GM12872 (cell line): Measurements from ENCODE around the gene LPAR5.

Experiments
- TF ChIP-seq, protein P1 (sequence below): IDR thresholded peaks from 3 replicates; pipeline ENCODE4 v1.5.1; 2011; ENCODE audit warnings: low read depth, mild to moderate bottlenecking, low read length, moderate library complexity; ENCODE audit not compliant: insufficient read depth

The LPAR5 gene

DNA sequence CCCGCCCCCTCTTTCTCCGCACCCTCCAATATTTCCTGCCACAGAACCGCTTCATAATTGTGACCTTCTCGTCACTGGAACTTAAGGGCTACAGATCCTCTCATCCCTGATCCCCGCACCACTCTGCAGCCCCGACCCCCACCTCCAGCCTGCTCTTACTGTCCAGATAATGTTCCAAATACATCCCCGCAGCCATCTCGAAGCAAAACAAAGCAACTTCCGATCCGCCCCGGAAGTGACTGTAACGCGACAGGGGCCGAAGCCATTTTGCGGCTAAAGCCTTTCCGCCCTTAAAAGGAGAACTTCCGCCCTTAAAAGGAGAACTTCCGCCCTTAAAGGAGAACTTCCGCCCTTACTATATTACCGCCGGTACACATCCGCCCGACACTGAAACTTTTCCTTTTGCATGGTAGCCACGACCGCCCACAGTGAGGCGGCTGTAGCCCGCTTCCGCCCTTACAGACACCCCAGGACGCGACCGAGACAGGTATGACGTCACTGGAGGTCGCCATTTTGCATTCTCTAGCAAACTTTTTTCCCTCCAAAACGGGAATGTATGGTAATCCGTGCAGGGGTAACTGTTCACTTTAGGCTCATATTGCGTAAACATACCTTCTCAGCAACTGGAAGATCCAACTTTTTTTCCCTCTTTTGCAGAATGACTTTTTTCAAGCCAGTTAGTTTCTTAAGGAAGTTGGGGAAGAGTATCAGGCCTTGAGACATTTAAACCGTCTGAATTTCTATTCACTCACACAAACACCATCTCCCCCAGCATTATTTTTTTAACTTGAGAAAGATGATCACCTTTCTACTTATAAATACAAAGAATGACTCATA lies 27.4 kb upstream of the LPAR5 start, which contains the start of gene ING4:
TSS of gene ING4 (minus strand) at position 214 of the 837 bp plus-strand sequence. CDS start at position 196, 18 bp downstream.
- TF ChIP-seq, protein P1, sequence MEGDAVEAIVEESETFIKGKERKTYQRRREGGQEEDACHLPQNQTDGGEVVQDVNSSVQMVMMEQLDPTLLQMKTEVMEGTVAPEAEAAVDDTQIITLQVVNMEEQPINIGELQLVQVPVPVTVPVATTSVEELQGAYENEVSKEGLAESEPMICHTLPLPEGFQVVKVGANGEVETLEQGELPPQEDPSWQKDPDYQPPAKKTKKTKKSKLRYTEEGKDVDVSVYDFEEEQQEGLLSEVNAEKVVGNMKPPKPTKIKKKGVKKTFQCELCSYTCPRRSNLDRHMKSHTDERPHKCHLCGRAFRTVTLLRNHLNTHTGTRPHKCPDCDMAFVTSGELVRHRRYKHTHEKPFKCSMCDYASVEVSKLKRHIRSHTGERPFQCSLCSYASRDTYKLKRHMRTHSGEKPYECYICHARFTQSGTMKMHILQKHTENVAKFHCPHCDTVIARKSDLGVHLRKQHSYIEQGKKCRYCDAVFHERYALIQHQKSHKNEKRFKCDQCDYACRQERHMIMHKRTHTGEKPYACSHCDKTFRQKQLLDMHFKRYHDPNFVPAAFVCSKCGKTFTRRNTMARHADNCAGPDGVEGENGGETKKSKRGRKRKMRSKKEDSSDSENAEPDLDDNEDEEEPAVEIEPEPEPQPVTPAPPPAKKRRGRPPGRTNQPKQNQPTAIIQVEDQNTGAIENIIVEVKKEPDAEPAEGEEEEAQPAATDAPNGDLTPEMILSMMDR: no peak

GRCh38 chr12:6662602-6662905 lies 26.8 kb upstream of the LPAR5 start:
- TF ChIP-seq, protein P1: no peak

DNA sequence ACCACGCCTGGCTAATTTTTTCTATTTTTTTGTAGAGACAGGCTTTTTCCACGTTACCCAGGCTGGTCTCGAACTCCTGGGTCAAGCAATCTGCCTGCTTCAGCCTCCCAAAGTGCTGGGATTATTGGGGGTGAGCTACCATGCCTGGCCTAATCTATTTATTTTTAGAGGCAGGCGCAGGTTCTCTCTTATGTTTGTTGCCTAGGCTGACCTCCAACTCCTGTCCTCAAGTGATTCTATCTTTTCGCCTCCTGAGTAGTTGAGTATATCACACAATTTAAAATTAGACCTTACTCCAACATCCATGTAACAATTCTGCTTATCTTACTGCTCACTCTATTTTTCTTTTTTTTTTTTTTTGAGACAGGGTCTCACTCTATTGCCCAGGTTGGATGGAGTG lies 18.2 kb upstream of the LPAR5 start:
- TF ChIP-seq, protein P1: no peak

DNA sequence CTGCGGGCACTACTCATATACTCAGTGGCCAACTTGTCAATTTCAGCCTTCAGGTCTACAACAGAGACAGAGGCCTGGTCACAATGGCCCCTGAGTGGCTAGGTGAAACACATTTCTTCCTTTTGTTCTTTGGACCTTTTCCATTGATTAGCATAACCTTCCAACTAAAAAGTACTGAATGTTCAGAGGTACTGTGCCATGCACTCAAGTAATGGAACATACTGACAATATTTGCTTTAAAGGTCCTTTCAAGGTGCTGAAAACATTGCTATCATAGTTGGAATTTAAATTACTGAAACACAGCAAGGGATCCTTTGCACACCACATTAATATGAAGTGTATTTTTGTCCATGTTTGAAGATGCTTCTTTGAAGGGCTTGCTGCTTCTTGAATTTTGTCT lies 17.6 kb upstream of the LPAR5 start:
- TF ChIP-seq, protein P1: no peak

GRCh38 chr12:6652391-6652790 lies 16.6 kb upstream of the LPAR5 start:
- TF ChIP-seq, protein P1: no peak

DNA sequence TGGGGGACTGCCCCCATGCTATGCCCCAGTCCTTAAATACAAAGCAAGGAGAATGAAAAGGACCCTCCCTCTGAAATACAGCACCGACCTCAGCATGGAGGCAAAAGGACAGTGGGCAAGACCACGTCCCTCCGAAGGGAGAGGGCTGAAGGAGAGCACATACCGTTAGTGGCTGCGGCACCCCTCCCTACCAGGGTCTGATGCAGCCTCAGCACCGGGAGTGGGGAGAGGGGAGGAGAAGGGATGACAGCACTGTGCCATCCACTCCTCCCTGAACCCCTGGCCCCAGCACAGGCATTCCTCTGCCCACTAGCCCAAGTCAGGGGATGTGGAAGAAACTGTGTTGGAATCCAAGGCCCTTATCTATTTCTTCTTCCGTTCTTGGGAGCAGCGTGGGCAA lies 15.1 kb upstream of the LPAR5 start:
- TF ChIP-seq, protein P1: no peak

DNA sequence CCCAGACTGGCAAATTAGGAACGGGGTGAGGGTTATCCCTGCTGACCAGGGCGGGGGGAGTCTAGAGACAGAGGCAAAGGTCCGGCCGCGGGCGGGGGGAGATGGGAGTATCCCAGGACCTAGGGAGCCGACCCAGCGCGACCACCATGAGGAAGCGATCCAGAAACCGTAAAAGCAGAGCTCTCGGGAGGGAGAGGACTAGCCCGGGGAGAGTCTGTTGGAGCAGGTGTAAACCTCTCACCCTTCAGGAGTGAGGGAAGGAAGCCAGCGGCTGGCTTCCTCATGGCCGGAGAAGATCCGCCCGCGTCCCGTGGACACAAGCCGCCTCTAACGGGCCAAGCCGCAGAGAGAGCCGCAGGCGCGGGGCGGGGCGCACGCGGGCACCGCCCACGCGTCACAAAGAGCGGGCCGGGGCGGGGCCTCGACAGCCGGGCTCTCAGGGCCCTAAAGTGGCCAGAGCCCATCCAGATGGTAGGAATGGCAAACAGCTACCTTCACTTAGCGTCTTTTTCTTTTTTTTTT lies 11.4 kb upstream of the LPAR5 start, which contains the start of gene ACRBP:
TSS of gene ACRBP (minus strand) at position 350 of the 522 bp plus-strand sequence. CDS start at position 284, 66 bp downstream.
- TF ChIP-seq, protein P1: no peak
